ENCODE results near the gene SELENON. TPM values are rescaled to one million over a fixed set of nuclear protein-coding genes. Genes with fewer than 3 reads are reported as not detected.

SELENON gene, protein sequence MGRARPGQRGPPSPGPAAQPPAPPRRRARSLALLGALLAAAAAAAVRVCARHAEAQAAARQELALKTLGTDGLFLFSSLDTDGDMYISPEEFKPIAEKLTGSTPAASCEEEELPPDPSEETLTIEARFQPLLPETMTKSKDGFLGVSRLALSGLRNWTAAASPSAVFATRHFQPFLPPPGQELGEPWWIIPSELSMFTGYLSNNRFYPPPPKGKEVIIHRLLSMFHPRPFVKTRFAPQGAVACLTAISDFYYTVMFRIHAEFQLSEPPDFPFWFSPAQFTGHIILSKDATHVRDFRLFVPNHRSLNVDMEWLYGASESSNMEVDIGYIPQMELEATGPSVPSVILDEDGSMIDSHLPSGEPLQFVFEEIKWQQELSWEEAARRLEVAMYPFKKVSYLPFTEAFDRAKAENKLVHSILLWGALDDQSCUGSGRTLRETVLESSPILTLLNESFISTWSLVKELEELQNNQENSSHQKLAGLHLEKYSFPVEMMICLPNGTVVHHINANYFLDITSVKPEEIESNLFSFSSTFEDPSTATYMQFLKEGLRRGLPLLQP
- total RNA-seq = 10 to 100 TPM; 43.9 to 50.7 TPM
- long read RNA-seq, partial matches to known transcripts = 2 of 2 reads
- long read RNA-seq, other reads (novel, unspliced or antisense) = 0 of 2 reads

DNA sequence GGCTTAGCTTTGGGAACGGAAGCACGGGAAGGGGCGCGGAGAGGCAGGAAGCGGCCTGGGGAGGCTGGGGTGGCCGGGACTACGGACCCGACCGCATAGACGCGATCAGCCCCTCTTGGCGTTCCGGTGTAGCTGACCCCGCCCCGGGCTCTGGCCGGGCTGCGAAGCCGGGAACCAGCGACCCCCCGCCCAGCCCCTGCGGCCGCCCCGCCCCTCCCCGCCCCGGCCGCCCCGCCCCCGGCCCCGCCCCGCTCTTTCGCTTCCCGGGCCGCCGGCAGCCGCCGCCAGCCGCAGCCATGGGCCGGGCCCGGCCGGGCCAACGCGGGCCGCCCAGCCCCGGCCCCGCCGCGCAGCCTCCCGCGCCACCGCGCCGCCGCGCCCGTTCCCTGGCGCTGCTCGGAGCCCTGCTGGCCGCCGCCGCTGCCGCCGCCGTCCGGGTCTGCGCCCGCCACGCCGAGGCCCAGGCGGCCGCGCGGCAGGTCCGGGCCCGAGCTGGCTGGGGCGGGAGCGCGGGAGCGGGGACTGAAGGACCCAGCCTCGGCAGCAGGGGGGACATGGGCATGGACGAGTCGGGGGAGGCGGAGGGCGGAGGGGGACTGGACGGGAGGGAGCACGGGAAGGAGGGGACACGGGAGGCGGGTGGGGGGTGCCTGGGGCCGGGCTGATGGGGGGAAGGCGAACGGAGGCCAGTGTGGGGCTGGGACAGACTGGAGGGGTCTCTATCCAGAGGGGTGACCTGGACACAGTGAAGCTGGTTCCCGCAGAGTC, at the start of gene SELENON:
Gene SELENON (plus strand): TSS at position 259 of the 768 bp plus-strand sequence. CDS start 38 bp downstream, at position 297.
- intact Hi-C loops (cut with DNase I) = loop anchor here (2.0 to 10.0 kb wide), 3 partner anchors 115 to 193 kb away; no protein-coding TSS in a partner anchor
- DNase-seq = peak; percentile 86
- ATAC-seq = peak; percentile 73 to 80

DNA sequence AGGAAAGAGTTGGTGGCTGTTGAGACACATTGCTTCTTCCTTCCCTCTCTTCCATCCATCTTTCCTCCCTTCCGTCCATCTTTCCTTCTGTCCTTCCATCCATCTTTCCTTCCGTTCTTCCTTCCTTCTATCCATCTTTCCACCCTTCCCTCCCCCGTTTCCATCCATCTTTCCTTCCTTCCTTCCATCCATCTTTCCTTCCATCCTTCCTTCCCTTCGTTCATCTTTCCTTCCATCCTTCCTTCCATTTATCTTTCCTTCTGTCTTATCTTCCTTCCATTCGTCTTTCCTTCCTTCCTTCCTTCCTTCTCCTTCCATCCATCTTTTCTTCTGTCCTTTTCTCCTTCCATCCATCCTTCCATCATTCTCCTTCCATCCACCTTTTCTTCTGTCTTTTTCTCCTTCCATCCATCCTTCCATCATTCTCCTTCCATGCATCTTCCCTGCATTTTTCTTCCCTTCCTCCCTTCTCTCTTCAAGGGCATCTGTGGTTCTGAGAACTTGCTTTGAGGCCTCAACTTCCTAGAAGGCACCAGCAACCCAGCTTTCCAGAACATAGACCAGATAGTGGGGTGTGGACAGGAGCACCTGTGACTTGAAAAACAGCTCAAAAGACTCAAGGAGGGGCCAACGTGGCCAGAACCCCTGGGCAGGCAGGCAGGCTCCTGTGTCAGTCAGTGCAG, 48.9 kb upstream of the SELENON start:
- ATAC-seq (no peak), DNase-seq (no peak)
- intact Hi-C loops (cut with DNase I) = no loop called here

DNA sequence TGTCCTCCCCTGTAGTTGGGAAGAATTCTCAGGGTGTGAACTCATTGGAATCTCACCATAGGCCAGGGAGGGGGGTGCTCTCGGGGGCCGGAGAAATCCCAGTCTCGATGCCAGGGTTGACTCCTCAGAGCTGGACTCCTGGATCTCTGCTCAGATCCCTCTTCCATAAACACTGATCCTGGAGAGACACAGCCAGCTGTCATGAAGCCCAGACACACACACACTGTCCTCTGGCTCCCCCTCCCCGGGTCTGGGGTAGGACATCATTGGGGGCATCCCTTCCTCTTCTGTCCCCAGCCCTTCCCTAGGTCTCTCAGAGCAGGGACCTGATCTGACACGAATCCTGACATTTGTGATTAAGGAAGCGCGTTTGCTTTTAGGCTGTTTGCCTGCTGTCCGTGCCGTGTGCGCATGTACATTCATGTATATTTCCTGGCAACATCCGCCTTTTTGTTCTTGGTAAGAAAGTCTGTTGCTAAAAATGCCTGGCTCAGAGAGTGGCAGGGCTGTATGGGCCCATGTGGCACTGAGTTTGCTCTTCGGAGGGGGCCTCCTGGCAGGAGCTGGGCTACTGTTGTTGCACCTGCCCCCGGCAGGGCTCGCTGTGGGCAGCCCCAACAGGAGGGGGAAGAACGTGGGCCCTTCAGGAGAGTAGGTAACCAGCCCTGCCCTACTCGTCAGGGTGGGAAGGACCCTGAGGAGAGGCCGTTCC, 45.4 kb upstream of the SELENON start:
- ATAC-seq (no peak), DNase-seq (no peak)
- intact Hi-C loops (cut with DNase I) = no loop called here

DNA sequence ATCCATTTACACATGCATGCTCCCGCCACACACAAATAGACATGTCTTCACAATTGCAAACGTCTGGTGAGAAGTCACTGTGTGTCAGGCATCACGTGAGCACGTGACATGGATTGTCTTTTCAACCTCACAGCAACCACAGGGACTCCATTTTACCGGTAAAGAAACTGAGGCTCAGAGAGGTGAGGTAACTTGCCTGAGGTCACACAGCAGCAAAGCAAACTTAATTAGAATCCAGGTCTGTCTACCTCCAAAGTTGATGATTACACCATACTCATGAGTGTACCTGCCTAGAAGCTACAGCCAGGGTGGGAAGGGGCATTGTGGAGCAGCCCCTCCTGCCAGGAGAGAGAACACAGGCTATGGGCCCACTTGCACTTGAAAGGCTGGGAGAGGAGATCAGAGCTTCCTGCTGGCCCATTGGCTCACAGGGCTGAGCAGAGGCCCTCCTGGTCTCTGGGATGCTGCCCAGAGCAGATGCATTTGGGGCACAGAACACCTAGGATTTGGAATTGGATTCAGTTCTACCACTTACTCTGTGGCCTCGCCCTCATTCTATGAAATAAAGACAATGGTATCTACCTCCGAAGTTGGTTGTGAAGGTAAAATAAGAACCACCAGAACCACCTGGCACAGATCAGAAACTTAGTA, 44.4 kb upstream of the SELENON start:
- intact Hi-C loops (cut with DNase I) = no loop called here
- DNase-seq (no peak), ATAC-seq (no peak)

DNA sequence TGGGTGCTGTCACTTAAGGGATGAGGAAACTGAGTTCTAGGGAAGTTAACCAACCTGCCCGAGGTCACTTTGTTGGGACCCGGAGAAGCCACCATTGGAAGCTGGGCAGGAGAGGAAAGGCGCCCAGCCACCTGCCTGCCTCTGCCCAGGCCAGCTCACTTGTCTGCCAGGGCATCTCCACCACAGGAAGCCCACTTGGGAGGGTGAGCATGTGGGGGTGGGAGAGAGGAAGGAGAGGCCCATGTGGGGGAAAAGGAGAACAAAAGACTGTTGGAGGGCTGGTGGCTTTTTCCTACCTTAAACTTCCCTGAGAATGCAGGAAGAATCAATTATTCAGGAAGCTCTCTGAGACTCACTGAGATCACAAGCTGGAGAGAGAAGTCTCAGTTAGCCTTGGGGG, 43.8 kb upstream of the SELENON start:
- ATAC-seq (no peak), DNase-seq (no peak)
- intact Hi-C loops (cut with DNase I) = no loop called here

DNA sequence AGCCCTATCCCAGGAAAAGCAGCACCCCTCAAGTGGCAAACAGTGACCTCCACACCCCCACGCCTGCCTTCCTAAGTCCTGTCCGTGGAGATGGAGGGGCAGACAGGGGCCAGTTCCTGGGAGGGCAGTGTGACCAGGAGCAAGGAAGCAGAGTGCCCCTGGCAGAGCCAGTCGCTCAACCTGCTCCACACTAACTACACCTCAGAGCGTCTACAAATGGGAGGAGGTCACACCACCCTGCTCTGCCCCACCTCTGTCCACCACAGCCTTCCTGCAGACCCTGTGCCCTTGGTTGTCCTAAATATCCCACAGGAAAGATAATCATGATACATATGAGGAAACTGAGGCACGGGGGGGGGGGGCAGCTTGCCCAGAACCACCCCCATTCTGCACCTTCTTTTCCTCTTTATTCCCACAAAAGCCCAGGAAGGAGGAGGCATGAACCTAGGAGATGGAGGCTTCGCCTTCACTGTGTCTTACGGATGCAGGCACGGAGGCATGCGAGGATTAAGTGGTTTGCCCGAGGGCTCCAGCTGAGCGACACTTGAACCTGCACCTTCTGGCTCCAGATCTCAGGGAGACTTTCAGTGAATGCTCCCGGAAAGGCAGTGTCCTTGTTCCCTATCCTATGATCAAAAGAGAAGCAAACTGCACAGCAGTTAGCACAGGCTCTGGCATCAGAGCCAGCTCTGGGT, 42.7 kb upstream of the SELENON start:
- no peak for DNase-seq
- ATAC-seq = no peak
- intact Hi-C loops (cut with DNase I) = no loop called here

DNA sequence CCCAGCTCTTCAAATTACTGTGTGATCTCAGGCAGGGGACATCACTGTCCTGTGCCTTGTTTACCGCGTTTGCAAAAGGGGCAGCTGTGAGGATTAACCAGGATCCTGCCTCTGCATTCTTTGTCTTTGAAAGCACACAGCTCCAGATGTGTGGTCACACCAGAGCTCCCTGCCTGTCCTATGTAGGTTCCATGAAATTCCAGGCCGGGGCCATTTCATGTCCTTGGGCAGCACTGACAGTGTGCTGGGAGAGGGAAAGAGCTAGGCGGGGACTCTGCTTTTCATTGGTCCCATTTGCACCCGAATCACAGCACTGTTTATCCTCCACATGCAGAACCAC, 42.2 kb upstream of the SELENON start:
- DNase-seq (no peak), ATAC-seq (no peak)
- intact Hi-C loops (cut with DNase I) = no loop called here

DNA sequence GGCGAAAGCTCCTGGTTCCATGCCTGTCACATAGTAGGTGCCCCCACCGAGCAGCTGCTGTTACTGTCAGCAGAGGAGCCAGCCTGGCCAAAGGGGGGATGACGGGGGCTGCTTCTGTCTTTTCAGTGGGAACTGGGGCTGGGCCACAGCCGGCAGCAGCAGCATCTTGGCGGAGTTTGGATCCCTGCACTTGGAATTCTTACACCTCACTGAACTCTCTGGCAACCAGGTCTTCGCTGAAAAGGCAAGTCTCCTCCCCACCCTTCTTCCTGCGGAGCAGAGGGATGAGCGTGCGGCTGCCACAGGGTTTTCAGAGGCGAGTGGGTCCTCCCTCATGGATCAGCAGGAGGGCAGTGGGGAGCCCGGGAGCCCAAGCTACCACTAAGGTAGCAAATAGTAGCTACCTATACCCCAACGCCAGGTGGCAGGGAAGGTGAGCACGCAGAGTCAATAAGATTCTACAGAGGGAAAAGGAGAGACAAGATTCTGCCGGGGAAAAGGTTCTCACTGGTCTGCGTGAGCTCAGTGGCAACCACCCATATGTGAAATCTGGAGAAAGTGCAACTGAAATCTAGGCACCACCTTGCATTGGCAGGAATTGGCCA, 41.4 kb upstream of the SELENON start:
- intact Hi-C loops (cut with DNase I) = no loop called here
- no peak for ATAC-seq

DNA sequence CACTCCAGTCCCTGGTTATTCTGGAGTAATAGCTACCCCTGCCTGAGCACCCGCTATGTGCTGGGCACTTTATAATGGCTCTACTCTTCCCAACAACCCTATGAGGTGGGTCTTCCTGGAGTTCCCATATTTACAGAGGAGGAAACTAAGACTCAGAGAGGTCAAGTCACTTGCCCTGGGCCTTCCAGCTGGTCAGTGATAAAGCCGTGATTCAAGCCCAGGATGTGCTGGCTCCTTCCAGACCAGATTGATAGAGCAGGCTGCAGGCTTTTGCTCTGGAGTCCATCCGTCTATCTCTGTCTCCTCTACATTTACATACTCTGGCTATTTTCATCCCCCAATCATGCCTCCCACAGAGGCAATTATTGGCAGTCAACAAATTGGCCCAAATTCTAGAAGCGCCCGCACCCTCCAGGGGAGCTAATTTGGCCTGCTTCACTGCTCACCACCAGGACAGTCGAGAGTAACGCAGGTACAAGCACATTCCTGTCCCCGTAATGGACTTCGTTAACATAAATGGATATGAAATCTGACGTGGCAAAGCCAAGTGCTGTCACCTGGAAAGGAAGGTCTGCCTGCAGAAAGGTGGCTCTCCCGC, 39.8 kb upstream of the SELENON start:
- ATAC-seq (no peak), DNase-seq (no peak)
- intact Hi-C loops (cut with DNase I) = no loop called here

More for the DNA sequence above, 41.4 kb upstream of the SELENON start:
- DNase-seq = no peak

DNA sequence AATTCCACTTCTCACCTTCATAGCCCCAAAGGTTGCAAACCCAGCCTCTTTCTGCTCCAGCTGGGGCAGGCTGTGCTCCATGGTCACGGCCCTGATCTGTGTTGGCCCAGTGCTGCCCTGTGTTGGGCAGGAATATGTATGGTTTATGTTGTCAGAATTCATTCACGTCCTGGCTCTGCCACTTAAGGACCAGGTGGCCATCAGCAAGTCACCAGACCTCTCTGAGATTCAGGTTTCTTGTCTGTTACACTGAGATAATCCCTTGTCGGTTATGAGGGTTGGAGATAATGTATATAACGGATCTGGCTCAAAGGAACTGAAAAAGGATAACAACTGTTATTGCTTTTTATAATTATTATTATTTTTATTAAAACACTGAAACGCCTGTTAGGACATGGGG, 39.1 kb upstream of the SELENON start:
- intact Hi-C loops (cut with DNase I) = no loop called here
- no peak for ATAC-seq

DNA sequence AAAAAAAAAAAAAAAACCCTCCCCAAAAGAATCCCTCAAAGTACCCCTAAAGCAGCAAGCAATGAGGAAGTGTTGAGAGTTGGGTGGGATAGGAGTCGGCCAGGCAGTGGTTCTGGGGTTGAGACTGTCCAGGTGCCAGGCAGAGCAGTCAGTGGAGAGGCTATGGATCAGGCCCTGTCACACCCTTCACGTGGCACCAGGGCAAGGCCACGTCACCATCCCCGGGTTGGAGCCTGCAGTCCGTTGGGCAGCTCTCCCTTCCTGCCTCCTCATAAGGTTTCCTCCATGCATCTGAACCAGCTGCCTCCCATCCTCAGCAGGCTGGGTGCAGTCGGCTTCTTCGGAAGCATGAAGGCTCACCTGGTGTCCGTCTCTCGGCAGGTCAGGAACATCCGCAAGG, 36.5 kb upstream of the SELENON start:
- DNase-seq = no peak
- ATAC-seq = peak in 1 of 2 donors; percentile 24
- intact Hi-C loops (cut with DNase I) = no loop called here

More for the DNA sequence above, 39.1 kb upstream of the SELENON start:
- no peak for DNase-seq

DNA sequence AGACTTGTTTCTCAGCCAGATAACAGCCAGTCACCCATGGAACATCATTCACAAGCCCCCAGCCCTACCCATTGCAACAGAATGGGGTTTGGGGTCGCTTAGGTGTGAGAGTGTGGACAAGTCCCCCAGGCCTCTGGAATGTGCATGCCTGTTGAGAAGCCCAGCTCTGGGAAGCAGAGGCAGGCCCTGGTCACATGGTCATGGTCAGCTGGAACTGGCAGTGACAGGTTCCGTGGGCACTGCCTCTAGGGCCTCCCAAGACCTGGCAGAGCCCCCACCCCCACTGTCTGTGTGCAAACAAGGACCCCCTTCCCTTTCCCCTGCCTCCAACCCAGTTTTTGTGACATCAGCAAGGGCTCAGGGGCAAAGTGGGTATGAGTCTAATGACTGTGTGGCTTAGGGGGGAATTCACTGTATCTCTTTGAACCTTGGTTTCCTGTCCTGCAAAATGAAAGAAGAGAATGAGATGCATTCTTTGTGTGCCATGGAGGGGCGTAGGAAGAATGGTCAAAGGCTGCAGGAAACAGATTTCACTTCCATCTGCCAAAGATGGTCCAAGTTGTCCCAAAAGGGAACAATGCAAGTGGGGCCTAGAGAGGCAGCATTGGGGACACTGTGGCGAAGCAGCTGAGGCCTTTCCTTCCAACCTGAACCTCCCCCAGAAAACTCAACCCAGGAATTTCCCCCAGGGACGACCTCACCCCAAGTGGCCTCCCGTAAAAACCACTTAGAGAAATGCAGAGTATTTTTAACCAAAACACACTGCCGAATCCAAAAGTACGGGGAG, 34.7 kb upstream of the SELENON start:
- intact Hi-C loops (cut with DNase I) = no loop called here
- DNase-seq = no peak

DNA sequence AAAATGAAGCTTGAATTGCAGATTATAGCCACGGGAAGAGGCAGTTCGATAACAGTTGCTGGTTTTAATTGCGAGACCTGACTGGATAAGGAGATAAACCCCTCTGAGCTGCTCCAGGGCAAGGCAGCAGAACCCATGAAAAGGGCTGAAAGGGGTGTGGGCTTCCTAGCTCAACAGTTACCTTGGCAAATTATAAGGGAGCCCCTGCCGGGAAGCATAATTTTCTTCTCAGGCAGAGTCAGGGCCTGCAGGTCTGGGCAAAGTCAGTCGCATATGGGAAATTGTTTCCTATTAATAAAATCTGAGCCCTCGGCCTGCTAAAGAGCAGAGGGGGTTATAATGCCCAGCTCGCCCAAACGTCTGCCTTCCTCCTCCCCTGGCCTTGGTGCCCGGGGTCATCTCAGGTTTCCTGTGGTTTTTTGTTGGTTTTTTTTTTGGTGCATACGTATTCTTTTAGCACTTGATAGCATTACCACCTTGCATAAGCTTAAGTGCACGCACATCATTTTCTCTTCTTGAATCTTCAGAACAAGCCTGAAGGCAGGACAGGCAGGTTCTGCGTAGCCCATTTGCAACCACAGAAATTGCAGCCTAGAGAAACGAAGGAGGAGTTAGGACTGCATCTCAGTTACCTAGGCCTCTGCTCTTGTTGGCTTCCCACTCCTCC, 33.9 kb upstream of the SELENON start:
- intact Hi-C loops (cut with DNase I) = no loop called here
- DNase-seq = no peak
- ATAC-seq = no peak

More for the DNA sequence above, 34.7 kb upstream of the SELENON start:
- ATAC-seq = no peak

DNA sequence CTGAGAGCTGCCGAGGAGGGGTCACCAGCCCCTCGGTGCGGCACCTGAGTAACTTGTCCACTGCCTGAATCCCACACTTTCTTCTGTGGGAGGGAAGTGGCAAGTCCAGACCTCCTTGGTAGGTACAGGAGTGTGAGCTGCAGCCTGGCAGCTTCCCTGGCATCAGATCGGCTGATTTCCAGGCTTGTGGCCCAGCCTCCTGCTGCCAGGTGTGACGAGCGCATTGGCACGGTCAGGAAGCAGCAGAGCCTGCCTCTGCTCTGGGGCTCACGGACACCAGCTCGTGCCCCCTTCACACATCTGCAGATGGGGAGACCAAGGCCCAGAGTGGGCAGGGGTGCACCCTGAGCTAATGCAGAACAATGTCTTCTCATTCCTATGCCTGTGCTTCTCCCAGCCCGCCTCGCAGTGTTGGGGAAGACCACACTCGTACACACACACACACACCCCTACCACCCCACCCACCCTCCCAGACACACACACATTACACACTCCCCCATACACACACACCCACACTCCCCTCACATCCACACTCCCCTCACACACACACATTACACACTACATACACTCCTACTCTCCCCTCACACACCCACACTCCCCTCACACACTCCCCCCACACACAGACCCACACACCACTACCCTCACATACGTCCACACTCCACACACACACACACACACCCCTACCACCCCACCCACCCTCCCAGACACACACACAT, 33.1 kb upstream of the SELENON start:
- intact Hi-C loops (cut with DNase I) = no loop called here
- ATAC-seq = peak in 1 of 2 donors; percentile 26

DNA sequence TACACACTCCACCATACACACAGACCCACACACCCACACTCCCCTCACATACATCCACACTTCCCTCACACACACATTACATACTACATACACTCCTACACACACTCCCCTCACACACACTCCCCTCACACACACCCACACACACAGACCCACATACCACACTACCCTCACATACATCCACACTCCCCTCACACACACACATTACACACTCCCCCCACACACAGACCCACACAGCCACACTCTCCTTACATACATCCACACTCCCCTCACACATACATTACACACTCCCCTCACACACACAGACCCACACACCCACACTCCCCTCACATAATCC, 32.6 kb upstream of the SELENON start:
- no peak for DNase-seq
- intact Hi-C loops (cut with DNase I) = no loop called here
- ATAC-seq = no peak

More for the DNA sequence above, 33.1 kb upstream of the SELENON start:
- no peak for DNase-seq

All from left cardiac atrium (tissue), 4 donors.